AG09319 (cell line): ENCODE results near the gene BBS1.

Experiments used
- DNase-seq: peaks from one replicate; pipeline ENCODE4 v3.0.0-alpha.2; 2010; ENCODE audit warnings: low read depth; ENCODE audit errors: extremely low read depth
- TF ChIP-seq, protein P1 (sequence below): IDR thresholded peaks from 2 replicates; pipeline ENCODE4 v1.5.1; 2011; ENCODE audit warnings: low read depth, mild to moderate bottlenecking, inconsistent platforms, low read length, moderate library complexity

Gene BBS1

DNA sequence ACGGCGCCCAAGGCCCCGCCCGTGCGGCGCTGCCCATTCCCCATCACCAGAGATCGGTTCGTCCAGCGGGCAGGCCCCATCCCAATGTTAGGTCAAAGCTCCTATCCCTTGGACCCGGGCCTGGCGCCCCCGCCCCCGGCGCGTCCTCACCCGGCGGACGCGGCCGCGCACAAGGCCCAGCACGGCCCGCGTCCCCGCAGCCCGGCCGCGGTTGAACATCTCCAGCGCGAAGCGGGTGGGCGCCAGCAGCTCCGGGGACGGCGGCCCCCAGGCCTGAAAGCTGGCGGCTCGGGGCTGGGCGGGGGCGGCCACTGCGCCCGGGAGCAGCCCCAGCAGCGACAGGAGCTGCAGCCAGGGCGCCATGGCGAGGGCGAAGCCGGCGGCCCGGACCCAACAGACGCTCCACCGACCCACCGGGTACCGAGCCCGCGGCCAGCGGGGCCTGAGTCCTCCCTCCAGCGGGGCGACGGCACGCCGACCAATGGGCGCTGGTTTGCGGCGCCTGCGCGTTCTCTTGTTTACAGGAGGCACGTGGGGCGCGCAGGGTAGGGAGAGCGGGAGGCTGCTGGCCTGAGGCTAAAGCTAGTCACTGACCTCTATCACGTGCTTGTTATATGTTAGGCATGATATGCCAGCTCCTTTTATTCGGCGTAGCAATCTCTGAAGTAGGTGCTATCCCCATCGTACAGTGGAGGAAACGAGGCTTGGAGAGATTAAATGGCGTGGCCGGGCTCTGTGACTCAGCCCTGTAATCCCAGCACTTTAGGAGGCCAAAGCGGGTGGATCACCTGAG, 57.9 kb downstream of the BBS1 start, which contains the start of gene CTSF:
Gene CTSF (minus strand): TSS at position 483 of the 793 bp plus-strand sequence. CDS start 120 bp downstream, at position 363.
- TF ChIP-seq, protein P1, sequence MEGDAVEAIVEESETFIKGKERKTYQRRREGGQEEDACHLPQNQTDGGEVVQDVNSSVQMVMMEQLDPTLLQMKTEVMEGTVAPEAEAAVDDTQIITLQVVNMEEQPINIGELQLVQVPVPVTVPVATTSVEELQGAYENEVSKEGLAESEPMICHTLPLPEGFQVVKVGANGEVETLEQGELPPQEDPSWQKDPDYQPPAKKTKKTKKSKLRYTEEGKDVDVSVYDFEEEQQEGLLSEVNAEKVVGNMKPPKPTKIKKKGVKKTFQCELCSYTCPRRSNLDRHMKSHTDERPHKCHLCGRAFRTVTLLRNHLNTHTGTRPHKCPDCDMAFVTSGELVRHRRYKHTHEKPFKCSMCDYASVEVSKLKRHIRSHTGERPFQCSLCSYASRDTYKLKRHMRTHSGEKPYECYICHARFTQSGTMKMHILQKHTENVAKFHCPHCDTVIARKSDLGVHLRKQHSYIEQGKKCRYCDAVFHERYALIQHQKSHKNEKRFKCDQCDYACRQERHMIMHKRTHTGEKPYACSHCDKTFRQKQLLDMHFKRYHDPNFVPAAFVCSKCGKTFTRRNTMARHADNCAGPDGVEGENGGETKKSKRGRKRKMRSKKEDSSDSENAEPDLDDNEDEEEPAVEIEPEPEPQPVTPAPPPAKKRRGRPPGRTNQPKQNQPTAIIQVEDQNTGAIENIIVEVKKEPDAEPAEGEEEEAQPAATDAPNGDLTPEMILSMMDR = no peak
- no peak for DNase-seq

DNA sequence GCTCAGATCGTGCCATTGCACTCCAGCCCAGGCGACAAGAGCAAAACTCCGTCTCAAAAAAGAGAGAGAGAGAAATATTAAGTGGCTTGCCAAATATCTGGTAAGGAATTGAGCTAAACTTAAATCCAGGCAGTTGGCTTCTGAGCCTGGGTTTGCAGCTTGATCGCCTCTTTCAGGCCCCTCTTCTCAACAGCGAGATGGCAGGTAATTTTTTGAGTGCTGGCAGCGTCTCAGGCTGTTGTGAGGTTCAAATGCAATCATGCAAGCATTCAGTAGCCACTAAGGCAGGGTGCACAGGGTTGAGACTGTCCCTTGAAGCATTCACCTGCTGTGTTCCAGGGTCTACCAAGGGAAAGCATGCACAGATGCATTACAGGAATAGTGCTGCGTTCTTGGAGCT, 58.6 kb downstream of the BBS1 start:
- TF ChIP-seq, protein P1 = no peak
- no peak for DNase-seq

DNA sequence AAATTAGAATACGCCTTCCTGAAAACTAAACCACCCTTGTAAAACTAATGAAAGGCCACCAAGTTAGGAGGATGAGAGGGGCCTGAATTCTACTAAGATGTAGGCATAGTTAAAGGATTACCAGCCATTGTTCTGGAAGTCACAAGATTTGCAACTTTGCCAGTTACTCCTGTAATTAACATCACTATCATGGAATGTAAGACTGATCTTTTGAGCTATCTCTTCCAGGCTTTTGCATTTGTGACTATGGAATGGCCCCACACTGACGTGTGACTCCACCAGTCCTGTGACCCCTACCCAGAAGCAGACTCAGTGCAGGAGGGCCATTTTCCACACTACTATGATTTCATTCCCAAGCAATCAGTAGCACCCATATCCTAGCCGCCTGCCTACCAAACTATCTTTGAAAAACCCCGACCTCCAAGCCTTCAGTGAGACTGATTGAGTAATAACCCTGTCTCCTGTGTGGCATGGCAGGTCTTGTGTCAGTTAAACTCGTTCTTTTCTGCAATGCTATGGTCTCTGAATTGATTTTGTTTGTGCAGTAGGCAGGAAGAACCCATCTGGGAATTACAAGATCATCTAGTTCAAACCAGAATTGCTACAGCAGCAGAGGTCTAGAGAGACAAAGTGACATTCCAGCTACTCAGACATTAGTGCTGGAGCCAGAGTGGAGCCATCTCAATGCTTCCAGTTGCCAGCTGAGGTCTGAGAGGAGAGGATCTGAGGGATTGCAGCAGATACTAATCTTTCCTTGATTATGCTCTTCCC, 59.8 kb downstream of the BBS1 start:
- TF ChIP-seq, protein P1 = no peak
- DNase-seq = no peak

DNA sequence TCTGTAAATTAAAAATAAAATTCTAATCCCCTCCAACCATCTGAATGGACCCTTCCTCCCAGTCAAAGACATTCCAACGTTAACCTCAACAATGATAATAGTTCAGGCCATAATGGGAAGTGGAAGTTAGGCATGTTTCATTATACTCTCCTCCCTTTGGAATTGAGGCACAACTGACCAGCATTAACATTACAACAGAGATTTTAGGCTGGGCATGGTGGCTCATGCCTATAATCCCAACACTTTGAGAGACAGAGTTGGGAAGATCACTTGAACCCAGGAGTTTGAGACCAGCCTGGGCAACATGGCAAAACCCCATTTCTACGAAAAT, 60.4 kb downstream of the BBS1 start:
- TF ChIP-seq, protein P1 = no peak
- DNase-seq = no peak

DNA sequence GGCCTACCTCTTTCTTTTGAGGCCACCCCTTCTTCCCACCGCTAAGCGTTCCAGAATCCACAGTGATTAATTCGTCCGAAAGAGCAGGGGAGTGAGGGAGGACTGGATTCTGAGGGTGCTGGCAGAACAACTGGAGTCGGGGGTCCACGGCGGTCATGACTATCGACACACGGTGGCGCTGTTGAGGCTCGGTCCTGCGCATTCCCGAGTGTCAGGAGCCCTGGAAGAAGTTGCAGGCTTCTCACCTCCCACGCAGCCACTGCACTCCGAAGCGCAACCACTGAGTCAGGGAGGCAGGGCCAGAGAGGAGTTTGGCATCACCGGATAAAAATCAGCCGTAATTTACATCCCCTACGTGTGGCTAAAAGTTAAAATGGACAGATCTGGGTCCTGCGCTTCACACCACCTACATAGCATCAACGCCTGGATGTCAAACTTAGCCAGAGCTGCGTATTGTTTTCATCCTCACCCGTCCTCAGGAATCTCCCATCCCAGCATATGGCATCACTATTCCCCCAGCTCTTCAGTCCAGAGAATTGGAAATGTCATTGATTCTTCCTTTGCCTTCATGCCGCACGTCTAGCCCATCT, 68.7 kb downstream of the BBS1 start:
- TF ChIP-seq, protein P1 = peak; percentile 82
- DNase-seq = peak; percentile 36

DNA sequence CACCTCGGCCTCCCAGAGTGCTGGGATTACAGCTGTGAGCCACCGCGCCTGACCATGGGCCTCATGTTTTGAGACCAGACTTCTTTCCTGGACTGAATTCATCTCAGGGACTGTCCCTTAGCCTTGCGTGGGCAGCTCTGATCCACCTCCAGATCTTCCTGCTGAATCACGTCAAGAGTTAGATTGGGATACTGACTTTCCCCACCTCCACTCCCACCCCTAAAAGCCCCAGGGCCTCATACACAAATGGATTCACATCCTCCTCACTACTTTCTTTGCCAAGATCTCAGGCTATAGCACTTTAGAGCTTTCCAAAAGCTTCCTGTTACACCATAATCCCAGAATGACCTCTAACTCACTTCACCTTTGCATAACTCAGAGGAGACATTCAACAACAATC, 70.4 kb downstream of the BBS1 start:
- no peak for DNase-seq

More for the DNA sequence above, 70.4 kb downstream of the BBS1 start:
- TF ChIP-seq, protein P1 = no peak
